Umbilical cord (tissue), 2 donors: ENCODE results near the gene SUCLA2. TPM values are rescaled to one million over a fixed set of nuclear protein-coding genes. Genes with fewer than 3 reads are reported as not detected.
"Not testable (repeated sequence)": the region's sequence is repeated elsewhere in the genome, so short reads cannot be mapped to it uniquely, and the experiment has no call there.

Experiments used
- DNase-seq: peaks from one replicate; pipeline ENCODE4 v3.0.0-alpha.2; 2015; ENCODE audit warnings: low spot score
- total RNA-seq: library from RNA; depleted of rRNA; stranded (reverse); fragments of >200 nt; gene quantifications from one replicate; pipeline ENCODE4 v1.2.3, GENCODE V29; 2014; ENCODE audit warnings: low replicate concordance; ENCODE audit not compliant: insufficient read depth

Gene SUCLA2
- total RNA-seq, 1 donor from 2014 or later: 40.4 TPM

DNA sequence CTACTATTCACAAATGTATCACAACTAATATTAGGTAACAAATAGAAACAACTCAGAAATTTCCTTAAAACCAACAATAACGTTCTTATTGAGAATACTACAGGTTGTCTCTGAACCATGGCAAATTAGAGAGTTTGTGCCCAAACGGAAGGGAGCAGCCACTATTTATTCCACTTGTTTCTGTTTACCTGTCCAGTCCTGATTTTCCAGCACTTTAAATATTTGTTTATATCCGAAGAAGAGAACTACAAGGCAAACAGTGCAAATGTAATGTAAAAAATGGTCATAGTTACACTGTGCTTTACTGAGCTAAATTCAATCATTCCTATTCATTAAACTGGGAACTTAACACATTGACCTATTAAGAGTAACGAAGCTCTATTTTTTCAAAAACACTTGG lies 9.2 kb downstream of the SUCLA2 start:
- DNase-seq: no peak

DNA sequence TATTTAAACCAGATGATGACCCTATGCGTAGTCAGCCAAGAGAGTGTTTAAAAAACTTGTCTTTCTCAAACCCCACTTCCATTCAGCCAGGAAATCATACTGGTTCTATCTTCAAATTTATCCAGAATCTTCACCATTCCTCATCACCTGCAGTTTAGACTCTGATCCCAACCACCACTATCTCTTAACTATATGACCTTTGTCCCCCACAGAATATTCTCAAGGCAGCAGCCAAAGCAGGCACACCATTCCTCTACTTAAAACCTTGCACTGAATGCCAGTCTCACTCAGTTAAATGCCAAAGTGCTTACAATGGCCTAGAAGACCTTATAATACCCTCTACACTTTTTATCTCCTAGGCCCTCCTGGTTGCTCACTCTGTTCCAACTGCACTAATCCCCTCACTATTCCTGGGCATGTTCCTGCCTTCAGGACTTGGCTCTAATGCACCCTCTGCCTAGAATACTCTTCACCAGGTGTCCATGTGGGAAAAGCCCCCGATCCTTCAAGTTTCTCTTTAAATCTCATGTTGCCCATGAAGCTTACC lies 10.1 kb downstream of the SUCLA2 start:
- DNase-seq: no peak

DNA sequence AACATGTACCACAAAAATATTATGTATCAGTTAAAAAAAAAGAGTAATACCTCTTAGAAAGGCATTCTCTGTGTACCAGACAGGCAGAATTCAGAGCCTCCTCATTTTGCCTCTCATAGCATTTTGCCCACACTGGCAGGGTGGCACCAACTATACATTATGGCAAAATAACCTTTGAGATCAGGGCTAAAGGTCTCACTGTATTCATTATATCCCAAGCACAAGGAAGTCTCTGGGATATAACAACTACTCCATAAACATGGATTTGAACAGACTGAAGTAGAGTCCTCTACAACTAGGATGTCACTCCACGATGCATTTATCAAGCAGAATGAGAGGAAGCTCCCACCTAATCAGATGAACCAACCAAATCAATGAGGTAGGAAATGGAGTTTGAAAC lies 10.6 kb downstream of the SUCLA2 start:
- DNase-seq: no peak

DNA sequence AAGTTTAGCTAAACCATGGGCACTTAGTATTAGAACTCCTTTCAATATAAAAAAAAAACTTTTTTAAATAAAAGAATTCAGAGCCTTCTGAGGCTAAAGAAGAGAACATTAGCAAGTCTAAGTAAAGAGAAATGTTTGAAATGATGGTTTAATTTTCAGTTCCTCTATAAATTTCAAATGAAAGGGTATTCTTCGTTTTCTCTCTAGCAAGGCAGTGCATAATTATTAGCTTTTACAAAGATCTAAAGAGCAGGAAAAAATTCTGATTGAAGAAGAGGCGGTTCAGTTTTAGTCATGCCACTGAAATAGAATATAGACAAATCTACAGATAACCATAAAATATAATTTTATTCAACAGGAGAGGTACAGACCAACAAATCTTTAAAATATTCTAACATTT lies 18.0 kb downstream of the SUCLA2 start:
- no peak for DNase-seq

DNA sequence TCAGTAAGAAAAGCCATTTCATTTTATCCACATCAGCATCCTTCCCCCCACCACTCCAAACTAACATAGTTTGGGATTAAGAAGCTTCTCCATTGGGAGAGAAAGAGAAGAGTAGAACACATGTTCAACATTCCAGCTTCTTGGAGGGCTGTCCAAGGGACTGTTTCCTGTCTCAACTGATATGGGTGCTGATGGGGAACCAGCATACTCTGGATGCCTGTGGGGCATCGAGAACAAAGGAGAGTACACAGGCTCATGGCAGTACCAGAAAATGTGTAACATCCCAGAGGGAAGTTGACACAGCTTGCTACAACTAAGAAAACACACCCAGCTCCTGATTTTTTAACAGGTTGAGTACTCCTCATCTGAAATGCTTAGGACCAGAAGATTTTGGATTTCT lies 24.7 kb downstream of the SUCLA2 start:
- no peak for DNase-seq

DNA sequence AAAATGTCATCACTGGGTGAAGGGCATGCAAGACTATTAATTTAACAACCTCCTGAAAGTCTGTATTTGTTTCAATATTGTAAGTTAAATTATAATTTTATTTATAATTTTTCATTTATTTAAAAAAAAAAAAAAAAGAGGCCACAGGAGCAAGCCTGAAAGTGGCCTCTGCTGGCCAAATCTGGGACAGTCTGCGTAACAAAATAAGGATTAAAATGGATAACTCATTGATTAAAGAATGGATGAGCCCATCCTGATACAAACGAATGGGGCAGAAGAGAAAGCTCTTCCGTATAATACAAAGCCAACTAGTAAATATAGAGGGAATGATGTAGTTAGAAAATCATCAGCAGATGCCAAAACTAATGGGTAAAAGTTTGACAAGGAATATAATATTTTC lies 36.2 kb downstream of the SUCLA2 start:
- DNase-seq: no peak

DNA sequence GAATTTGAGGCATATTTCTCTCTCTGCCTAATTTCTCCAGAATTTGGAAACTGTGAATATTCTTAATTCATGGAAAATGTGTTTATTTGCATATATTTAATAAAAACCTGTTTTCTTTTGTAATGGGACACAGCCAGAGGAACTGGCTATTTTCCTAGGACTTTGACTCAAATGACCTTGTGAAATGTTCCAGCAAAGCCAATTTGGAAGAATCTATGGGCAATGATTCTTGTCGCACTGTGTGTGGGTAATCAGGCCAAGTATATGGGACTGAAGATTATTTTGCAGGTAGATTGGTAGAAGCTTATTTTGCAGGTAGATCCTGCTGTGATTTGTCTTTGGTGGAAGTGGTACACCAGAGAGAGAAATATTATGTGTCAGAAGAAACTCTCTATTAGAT lies 38.8 kb downstream of the SUCLA2 start:
- DNase-seq: no peak

DNA sequence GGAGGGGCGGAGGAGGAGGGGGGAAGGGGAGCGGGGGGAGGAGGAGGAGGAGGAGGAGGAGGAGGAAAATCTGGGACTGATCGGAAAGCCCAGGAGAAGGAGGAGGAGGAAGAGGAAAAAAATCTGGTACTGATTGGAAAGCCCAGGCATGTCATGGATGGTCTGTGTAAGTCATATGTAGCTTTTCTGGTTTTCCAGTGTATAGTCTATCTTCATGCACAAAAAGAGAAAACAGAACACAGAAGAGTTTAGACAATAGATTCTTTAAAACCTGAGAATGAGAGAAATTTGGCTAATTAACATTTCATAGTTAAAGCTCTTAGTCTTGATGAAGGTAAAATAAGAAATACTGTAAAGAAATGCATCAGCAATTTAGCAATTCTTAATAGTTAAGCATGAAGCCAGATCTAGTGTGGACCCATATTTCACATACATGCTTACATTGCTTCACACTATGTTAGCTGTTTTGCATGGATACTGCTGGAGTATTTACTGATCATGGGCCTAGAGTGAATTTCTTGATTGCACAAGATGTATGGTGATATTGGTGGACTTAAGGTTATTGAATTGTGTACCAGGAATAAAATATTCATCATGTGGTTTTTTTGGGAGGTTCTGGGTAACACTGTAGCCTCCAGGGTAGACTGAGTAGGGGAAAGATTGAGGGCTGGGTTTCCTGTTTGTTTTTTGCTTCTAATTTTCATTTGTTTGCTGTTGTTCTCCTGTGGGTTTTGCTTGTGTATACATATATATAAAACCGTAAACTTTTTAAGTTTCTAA lies 41.4 kb downstream of the SUCLA2 start:
- DNase-seq: no peak

DNA sequence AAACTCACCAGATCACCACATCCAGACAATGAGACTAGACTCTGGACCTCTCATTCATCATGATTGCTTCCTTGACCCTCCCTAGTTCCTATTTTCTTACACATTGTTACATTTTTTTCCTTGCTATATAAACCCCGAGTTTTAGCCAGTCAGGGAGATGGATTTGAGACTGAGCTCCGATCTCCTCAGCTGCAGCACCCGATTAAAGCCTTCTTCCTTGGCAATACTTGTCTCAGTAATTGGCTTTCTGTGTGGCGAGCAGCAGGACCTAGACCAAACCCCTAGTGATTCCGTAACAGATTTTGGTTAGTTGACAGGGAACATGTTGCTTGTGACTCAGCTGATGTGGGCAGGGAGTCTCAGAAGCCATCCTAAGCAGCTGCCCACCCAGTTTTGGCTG lies 44.0 kb downstream of the SUCLA2 start:
- DNase-seq: no peak

DNA sequence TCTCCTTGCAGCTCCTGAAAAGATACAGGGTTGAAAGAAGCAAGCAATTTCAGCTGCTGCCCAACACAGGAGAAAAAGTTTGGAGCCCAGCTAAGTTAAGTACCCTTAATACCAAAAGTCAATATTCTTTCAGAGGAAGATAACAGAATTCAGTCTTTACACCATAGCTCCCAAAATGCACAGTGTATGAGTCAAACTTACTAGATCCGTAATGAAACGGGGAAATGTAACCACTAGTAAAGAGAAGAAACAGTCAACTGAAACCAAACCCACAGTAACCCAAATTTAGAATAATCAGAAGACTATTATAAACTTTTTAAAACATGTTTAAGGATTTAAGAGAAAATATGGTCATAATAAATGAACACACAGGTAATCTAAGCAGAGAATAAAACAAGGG lies 45.2 kb downstream of the SUCLA2 start:
- DNase-seq: no peak

DNA sequence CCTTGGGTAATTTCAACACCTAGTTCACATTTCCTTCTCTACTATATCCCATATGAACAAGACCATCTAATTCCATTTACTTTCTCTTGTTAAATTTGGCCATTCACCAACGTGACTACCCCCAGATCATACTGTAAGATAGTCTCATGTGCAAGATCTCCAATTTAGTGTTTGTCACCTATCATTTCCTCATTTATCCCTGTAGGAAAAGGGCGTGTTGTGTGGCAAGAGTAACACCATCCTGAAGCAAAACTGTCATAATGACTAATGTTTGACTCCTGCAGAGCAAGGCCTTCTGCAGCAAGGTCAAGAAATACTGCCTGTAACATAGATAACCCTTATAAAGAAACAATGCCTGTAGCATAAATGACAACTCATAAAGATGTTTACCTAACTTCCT lies 51.3 kb downstream of the SUCLA2 start:
- no peak for DNase-seq

DNA sequence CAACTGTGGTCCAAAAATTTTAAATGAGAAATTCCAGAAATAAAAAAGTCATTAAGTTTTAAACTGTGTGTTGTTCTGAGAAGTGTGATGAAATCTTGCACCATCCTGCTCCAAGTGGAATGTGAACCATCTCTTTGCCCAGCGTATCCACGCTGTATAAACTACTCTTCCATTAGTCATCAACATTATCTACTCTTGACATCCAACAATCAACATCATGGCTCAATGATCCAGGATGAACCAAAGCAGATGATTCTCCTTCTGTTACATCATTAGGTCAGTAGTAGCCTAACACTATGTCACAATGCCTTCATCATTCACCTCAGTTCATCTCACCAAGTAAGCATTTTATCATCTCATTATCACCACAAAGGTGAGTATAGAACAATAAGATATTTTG lies 55.3 kb downstream of the SUCLA2 start:
- DNase-seq: no peak

DNA sequence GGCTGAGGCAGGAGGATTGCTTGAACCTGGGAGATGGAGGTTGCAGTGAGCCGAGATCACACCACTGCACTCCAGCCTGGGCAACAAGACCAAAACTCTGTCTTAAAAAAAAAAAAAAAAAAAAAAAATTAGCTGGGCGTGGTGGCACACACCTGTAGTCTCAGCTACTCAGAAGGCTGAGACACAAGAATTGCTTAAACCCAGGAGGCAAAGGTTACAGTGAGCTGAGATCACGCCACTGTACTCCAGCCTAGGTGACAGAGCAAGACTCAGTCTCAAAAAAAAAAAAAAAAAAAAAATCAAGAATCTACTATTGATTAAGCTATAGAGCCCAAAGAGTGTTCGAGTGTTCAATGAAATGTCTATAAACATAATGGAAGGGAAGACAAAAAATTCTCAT lies 55.9 kb downstream of the SUCLA2 start:
- not testable (repeated sequence) for DNase-seq

DNA sequence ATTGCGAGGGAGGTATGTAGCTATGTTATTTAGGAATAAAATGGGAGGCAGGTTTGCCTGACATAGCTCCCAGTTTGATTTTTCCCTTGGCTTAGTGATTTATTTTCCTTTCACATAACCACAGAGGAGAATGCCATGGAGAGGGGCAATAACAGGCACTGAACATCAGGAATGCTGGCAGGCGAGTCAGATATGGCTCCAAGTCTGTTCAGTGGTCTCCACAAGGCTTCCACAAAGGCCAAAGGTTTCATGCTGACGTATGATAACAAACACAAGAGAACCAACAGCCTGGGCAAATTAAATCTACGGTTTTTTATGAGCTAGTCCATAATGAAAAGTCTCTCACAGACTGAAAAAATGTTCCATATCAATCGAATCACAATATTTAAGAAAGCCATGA lies 66.7 kb downstream of the SUCLA2 start:
- DNase-seq: no peak

DNA sequence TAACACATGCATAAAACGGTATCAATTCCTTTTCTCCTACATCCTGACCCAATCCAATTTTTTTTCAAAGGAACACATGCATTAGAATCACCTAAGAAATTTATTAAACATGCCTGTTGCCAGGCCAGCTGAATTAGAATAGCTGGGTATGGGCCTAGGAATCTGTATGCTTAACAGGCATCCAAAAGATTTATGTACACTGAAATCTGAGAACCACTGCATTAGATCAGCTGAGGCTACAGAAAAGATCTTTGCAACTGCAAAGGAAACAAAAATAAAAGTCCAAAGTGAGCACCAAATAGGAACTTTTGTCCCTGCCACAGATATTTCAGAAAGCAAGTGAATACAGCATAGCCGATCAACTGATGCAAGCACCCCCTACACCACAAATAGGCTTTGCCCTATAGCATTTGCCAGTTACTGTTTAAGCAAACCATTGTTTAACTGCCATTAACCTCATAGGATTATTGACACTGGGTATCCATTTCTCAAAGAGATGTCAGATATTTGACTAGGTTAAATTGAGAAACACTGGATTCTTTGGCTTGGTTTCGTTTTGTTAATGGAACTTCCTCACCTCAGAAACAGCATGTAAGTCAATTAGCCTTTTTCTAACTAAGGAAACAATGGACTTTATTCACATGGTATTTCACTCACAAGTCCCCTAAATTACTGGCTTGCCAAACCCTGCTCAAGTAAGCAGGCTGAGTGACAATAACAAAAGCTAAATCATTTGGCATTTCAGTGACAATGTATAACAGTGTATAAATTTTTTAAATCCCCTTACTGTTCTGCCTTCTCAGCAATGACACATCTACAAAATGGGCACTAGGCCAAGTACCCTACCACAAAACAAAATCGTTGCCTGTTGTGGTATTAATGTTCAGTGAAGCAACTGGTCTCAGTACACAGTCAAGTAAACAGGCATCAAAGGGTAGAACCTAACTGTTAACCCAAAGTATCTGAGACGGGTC lies 67.8 kb downstream of the SUCLA2 start:
- no peak for DNase-seq

DNA sequence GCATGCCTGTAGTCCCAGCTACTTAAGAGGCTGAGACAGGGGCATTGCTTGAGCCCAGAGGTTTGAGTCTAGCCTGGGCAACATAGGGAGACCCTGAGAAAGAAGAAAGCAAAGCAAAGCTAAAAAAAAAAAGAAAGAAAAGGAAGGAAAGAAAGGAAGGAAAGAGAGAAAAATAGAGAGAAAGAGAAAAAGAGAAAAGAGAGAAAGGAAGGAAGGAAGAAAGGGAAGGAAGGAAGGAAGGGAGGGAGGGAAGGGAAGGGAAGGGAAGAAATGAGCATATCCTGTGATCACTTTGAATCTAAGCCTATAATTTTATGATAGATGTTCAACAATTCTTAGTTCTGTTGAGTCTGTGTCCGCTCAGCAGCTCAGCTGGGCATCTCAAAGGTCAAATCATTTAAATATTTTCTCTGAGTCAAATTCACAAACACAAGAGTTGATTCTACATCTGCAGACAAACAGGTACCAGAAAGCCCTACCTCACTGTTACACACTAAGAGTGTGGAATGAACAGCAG lies 70.4 kb downstream of the SUCLA2 start:
- no peak for DNase-seq

DNA sequence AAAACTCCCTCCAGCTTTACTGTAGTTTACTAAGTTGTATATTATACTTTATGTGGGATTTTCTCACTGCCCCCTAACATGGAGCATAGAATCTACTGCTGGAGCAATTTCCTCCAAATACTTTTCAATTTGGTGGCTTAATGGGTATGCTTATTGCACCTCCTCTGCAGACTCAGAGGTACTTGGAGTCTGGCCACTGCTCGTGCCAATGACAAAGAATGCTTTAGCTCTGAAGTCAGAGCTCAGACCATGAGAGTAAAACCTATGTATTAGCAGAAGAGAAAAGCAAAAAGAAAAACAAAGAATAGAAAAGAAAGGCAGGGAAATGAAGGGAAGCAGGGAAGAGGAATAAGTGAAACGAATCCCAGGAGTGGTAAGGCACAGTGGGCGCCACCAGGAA lies 71.9 kb downstream of the SUCLA2 start:
- no peak for DNase-seq

DNA sequence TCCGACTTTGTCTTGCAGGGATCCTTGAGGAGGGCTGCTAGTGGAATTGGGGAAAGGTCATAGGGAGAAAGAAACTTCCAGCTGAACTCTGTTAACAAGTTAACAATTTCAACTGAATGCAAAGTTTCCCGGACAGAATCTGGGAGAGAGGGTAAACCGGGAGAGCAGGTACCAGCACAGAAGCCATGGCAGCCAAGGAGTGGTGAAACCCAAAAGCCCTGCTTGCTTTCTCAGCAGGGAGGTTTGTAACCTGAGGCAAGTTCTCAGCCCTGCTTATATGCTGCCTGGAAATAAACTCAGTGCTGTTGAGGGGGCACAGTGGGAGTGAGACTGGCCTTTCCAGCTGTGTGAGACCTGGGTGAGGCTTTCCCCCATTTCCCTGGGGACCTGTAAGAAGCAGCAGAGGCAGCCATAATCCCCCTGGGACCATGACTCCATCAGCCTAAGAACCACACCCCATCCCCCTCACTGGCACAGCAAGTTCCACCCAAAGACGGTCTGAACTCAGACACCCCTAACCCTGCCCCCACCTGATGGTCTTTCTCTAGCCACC lies 84.0 kb downstream of the SUCLA2 start:
- no peak for DNase-seq

DNA sequence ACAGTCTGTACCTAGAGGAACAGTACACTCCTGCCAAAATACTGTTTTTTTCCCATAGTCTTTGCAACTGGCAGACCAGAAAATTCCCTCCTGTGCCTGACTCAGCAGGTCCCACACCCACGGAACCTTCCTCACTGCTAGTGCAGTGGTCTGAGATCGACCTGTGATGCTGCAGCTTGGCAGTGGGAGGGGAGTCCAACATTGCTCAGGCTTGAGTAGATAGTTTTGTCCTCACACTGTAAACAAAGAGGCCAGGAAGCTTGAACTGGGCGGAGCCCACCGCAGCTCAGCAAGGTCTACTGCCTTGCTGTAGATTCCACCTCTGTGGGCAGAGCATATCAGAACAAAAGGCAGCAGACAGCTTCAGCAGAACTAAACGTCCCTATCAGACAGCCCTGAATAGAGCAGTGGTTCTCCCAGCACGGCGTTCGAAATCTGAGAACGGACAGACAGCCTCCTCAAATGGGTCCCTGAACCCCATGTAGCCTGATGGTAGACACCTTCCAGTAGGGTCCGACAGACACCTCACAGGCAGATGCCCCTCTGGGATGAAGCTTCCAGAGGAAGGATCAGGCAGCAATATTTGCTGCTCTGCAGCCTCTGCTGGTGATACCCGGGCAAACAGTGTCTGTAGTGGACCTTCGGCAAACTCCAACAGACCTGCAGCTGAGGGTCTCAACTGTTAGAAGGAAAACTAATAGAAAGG lies 92.7 kb downstream of the SUCLA2 start:
- no peak for DNase-seq

DNA sequence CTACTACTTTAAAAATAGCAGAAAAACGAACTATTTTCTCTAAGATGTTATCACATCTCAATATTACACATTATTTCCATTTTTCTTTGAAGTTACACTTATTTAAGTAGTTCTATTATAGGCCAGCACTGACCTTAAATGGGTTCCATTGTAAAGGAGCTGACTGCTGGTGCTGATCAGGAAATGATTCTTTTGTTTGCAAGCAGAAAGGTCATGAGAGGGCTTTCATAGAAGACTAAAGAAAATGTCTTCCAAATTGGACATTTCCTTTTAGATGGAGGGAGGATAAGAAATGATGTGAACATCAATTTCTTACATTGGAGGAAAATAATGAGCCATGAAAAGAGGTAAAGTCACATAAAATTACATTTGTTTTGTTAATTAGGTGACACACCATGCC lies 96.2 kb downstream of the SUCLA2 start:
- DNase-seq: no peak

DNA sequence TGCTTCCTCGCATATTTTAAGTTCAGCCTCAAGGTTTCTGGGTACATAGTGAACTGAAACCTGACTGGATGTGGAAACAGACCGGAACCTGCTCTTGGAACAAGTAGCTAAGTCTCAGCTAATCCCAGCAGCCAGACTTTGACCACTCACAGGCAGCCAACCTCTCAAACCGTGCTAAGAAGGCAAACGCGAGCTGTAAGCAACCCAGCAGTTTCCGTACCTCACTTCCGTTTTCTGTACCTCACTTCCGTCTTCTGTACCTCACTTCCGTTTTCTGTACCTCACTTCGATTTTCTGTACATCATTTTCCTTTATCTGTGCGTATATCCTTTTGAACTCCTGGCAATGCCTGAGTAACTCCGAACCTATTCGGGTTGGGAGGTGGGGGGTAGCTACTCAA lies 96.8 kb downstream of the SUCLA2 start:
- no peak for DNase-seq
